Measurements from ENCODE around the gene WDFY2. TPM values are rescaled to one million over a fixed set of nuclear protein-coding genes. Genes with fewer than 3 reads are reported as not detected.
A peak's percentile ranks its signal among the peaks of the same experiment; 100 is the strongest.

WDFY2 gene
- total RNA-seq, 4 donors from 2014 or later = 7.7 to 23.3 (median 18.2) TPM

- 75 to 91% methylated on average over 1 of the region's 1 CpG for WGBS, 2 donors
- no peaks in the 10 kb centered on the region for H3K27me3 ChIP-seq
- no peak overlapping the region for H3K4me3 ChIP-seq
- no peak overlapping the region for H3K27ac ChIP-seq
- H3K9me3 ChIP-seq = no peaks in the 10 kb centered on the region
- H3K4me1 ChIP-seq = peaks cover 12 to 43% (median 18%) of the 10 kb centered on the region in 3 donors
- H3K36me3 ChIP-seq = no peaks in the 10 kb centered on the region
- TF ChIP-seq CTCF (IDR thresholded peaks at IDR 0.05) = no peak
- TF ChIP-seq POLR2A (IDR thresholded peaks at IDR 0.05) = no peak
- no peak for DNase-seq
- intact Hi-C loops (cut with DNase I) = loop anchor here (5.0 kb wide), 1 partner anchor 221 kb away; the partner anchor contains the start of gene DHRS12
Observed at GRCh38 chr13:51581148-51581820, 3.0 kb upstream of the WDFY2 start.

DNA sequence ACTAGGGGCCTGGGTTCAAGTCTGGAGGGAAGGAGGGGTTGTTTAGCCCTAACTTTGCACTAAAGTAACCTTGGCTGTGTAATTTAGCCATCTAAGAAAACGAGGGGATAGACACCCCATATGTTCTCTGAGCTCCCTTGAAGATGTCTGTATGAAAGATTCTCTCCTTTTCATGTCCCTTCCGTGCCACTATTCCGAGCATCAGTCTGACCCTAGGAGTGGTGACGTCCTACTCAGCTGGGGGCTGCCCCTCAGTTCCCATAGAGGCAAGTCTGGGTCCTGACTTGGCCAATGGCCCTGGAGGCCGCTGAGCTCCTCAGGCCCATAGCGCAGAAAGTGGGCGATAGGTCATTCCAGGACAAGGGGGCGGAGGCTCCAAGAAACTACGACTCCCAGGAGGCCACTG, 790 bp upstream of the WDFY2 start:
- TF ChIP-seq CTCF (IDR thresholded peaks at IDR 0.05) (peak in 1 of 6 experiments; percentile 17), POLR2A (IDR thresholded peaks at IDR 0.05) (no peak)

GRCh38 chr13:51584731-51585672, 740 bp downstream of the WDFY2 start:
- peak overlapping the region; percentile 94 to 98 (median 96) for H3K27ac ChIP-seq
- H3K27me3 ChIP-seq = no peaks in the 10 kb centered on the region
- intact Hi-C loops (cut with DNase I) = loop anchor here (2.0 to 5.0 kb wide), 2 partner anchors 132 to 217 kb away; partner anchors contain the start of genes DHRS12 and INTS6
- H3K4me3 ChIP-seq = peak overlapping the region; percentile 66 to 95 (median 82)
- 0 to 1% methylated on average over 13 to 15 of the region's 53 CpGs for WGBS, 2 donors
- no peaks in the 10 kb centered on the region for H3K36me3 ChIP-seq
- TF ChIP-seq POLR2A (IDR thresholded peaks at IDR 0.05) (no peak), CTCF (IDR thresholded peaks at IDR 0.05) (peak in 2 of 6 experiments; percentile 17 to 40)
- peaks cover 14 to 58% (median 22%) of the 10 kb centered on the region in 3 donors for H3K4me1 ChIP-seq
- peak; percentile 69 for DNase-seq
- H3K9me3 ChIP-seq = no peaks in the 10 kb centered on the region

More for the DNA sequence above, 790 bp upstream of the WDFY2 start:
- Histone ChIP-seq H3K4me1 (peaks cover 14 to 44% (median 16%) of the 10 kb centered on the region in 3 donors), H3K9me3 (no peaks in the 10 kb centered on the region), H3K27ac (peak overlapping the region; percentile 94 to 98 (median 96)), H3K27me3 (no peaks in the 10 kb centered on the region), H3K4me3 (peak overlapping the region; percentile 19 to 95 (median 72)), H3K36me3 (no peaks in the 10 kb centered on the region)
- WGBS, 2 donors = 11 to 49% methylated on average over 4 to 8 of the region's 9 CpGs
- intact Hi-C loops (cut with DNase I) = loop anchor here (5.0 kb wide), 1 partner anchor 219 kb away; the partner anchor contains the start of gene DHRS12
- no peak for DNase-seq

DNA sequence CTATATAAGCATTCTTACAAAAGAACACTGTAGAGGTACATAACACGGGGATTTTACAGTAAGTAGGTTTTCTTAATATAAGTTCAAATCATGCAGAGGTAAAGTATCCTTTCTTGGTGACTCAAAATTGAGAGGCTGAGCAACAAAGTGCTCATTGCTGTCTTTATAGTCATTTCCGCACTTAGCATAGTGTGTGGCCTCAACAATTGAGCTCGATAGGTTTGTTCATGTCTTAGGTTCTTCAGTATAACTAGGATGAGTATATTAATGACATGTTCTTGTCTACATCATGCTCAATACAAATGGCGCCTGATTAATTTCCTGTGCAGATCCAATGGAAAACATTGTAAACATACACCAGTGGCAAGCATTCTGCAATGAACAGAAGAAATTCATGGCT, 1.4 kb downstream of the WDFY2 start:
- Histone ChIP-seq H3K36me3 (no peaks in the 10 kb centered on the region), H3K4me3 (peak overlapping the region; percentile 66 to 95 (median 82)), H3K9me3 (no peaks in the 10 kb centered on the region), H3K4me1 (peaks cover 14 to 65% (median 26%) of the 10 kb centered on the region in 3 donors), H3K27ac (peak overlapping the region; percentile 40 to 97 (median 94)), H3K27me3 (no peaks in the 10 kb centered on the region)
- intact Hi-C loops (cut with DNase I) = loop anchor here (2.0 kb wide), 1 partner anchor 133 kb away; the partner anchor contains the start of gene INTS6
- TF ChIP-seq CTCF (IDR thresholded peaks at IDR 0.05) (no peak), POLR2A (IDR thresholded peaks at IDR 0.05) (no peak)
- no peak for DNase-seq
- 13 to 15% methylated on average over 4 of the region's 4 CpGs for WGBS, 2 donors
